Activated naive CD4-positive, alpha-beta T cell treated with anti-CD3 and anti-CD28 coated beads, Interleukin-2, amount 50 U/mL, for 16 hours (primary cell): Measurements from ENCODE around the gene MMP27.

ENCODE experiments used
- DNase-seq: peaks from one replicate; pipeline ENCODE4 v3.0.0-alpha.2; 2020

The MMP27 gene

DNA sequence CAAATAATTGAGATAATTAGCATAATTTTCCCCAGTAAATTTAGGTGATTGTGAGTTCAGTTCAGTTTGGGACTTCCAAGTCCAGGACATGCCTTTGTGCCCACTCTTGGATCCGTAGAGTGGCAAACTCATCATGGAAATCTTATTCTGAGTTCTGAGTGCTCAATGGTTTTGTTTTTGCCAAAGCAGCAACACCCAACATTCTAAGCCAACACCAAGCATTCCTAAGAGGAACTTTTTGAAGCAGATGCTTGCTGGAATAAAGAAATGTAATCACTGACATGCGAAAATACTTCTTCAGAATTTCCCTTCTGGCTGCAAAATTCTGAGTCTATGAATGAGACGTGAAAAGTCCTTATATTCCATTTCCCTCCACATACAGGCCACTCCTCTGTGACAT lies 10.4 kb downstream of the MMP27 start:
- DNase-seq = no peak

DNA sequence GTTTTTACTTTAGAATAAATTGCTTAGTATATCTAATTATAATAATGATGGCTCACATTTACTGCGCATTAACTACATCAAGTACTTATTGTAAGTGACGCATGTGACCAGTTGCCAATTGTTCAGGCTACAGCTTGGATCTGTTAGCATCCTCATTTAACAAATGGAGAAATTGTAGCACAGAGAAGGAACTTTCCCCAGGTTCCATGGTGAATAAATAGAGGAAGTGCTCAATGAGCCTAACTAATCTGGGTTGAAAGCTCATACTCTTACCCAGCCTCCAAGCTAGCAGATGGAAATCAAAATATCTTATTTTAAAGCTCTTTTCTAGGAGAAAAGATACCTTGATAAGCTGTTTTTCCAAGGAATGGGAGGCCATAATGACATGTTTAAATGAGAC lies 19.8 kb downstream of the MMP27 start:
- DNase-seq = no peak

DNA sequence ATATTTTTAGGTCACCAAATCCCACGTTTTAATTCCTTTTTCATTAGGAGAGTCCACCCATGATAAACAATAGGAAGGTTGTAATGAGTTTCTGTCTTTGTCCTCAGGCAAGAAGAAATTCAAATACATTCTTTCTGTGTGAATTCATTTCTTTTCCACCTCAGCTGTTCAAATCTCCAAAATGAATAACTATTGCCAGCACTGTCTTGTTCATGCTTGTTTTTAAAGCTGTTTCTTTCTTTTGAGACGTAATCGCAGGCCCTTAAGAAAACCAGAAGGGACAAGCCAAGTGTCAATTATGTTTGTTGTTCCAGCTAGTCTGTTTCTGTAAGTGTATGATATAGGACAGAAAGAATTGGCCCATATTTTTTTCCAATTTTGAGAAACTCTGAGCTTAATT lies 20.2 kb downstream of the MMP27 start:
- no peak for DNase-seq

DNA sequence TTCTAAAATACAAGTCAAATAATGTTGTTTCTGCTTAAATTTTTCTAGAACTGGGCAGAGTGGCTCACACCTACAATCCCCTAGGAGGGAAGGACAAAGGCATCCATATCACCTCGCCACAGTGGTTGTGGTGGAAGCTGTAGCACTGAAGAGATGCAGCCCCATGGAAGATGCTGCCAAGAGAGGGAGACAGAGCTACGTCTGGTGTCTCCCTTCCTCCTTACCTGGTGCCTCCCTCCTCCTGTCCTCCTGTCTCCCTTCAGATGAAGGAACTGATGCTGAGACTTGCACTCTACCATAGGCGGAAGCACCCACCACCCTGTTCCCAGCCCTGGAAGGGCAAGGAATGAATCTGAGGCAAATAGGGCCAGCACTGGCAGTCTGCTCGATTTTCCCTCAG lies 22.3 kb downstream of the MMP27 start:
- no peak for DNase-seq

DNA sequence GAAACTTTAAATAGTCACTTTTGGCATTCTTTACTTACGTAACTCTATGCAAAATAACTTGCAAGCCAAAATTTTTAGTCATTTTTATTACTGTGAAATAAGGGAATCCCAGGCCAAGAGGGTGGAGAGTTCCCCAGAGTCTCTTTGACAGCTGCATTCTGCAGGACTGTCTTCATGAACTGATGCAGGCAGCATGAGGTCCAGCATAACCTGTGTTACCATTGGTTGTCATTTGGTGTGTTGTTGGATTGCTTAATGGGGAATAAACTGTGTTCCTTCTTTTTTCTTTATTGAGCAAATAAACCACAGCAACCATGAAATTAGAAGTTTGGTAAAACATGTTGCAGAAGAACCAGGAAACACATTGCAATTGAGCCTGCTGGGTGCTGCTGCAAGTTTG lies 24.6 kb downstream of the MMP27 start:
- DNase-seq = no peak

DNA sequence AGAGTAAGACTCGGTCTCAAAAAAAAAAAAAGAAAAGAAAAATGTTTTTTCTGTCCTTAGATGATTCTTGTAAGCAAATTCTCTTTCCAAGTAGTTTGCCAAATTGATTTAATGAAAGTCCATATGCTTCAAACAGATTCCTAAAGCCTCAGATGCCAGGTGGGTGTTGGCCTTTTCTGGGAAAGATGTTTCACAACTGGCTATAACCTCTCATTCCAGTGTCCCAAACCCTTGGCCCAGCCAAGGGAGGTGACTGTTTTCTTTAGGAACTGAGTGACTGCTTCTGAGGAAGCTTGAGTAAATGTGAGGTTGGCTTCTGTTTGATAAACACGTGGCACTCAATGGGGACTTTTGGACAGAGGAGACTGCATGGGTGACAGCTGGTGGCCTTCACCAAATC lies 27.5 kb downstream of the MMP27 start:
- DNase-seq = no peak

DNA sequence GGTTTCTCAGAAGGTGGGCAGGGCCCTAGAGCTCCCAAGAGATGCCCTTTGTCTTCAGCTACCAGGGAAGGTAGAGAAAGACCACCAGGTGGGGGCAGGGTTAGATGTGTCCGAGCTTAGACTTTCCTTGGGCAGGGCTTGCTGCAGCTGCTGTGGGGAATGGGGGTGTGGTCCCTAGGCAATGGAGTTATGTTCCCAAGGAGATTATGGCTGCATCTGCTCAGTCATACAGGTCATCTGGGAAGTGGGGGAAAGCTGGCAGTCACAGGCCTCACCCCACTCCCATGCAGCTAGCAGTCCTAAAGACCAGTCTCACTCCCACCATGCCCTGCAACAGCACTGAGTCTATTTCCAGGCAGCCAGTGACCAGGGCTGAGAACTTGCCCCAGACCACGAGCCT lies 29.5 kb downstream of the MMP27 start:
- no peak for DNase-seq

DNA sequence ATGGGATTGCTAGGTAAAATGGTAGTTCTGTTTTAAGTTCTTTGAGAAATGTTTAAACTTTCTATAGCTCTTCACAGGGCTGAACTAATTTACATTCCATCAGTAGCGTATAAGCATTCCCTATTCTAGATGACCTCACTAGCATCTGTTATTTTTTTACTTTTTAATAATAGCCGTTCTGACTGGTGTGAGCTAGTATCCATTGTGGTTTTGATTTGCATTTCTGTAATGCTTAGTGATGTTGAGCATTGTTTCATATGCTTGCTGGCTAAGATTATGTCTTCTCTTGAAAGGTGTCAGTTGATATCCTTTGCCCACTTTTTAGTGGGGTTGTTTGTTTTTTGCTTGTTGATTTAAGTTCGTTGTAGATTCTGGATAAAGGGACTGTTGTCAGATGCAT lies 35.9 kb downstream of the MMP27 start:
- no peak for DNase-seq

DNA sequence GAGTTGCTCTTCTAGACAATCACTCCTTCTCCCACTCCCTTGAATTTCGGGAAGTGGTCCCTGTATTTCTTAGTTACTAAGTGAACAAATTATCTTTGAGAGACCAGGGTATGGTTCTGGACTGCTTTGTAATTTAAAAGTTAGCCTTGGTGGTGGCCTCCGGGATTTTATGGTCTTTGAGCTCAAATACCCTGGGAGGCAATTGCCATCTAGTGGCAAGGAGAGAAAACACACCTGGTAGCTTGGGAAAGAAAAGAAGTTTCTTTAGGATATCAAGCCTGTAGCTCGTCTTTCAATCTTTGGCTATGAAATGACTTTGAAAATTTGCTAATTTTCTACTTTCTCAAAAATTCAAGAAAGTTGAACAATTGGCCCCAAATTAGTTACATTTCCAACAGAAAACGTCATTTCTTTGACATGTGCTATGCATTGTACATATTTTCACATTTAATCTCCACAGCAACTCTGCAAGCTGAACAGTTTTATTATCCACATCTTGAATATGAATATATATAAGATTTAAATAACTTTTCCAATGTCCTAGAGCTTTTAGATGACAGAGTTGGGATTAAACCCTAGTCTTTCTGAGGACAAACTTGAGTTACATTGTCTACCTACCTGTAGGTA lies 39.1 kb downstream of the MMP27 start:
- DNase-seq = no peak

DNA sequence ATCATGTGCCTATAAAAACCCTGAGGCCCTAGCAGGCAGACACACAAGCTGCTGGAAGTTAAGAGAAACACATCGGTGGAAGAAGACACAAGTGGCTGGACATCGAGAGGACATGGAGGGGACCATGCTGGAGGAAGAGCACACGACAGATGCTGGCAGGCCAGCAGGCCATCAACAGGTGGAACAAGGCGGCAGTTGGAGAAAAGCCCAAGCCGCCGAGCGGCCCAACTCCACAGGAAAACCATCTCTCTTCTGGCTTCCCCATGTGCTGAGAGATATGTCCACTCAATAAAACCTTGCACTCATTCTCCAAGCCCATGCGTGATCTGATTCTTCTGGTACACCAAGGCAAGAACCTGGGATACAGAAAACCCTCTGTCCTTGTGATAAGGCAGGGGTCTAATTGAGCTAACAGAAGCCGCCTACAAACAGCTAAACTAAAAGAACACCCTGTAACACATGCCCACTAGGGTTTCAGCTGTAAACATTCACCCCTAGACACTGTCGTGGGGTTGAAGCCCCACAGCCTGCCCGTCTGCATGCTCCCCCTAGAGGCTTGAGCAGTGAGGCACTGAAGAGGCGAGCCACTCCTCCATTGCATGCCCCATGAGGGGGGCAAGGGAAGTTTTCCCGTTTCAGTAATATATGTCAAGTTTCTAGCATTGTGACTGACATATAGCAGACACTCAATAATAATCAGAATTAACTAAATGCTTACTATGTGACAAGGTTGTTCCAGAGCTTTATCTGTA lies 41.4 kb downstream of the MMP27 start:
- DNase-seq = no peak

DNA sequence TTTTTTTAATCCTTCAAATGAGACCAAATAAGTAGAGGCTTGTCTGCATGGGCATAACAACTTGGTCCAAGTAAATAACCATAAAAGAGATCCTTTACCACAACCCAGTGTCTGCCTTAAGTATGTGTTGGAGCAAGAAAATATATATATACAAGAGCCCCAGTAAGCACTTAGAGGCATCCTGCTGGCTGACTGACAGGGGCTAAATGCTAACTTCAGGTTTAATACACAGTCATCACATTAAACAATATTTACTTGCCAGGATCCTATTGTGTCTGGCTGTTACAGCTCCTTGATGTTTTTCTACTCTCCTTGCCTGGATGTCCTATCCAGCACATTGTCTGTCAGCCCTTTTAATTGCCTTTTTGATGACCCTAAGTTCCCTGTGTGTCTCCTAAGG lies 43.0 kb downstream of the MMP27 start:
- DNase-seq = no peak

DNA sequence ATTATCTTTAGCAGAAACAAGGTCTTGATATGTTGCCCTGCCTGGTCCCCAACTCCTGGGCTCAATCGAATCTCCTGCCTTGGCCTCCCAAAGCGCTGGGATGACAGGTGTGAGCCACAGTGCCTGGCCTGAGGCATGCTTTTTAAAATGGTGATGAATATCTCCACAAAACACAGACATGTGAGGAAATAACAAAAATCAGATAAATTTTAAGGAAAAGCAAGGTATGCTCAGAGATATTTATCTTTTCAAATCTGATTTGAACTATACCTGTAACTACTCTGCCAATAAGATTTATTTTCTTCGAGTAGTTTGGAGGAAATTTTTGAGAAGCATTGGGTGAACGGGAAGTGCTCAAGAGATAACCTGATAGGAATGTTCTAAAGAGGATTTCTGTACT lies 44.5 kb downstream of the MMP27 start:
- DNase-seq = no peak

DNA sequence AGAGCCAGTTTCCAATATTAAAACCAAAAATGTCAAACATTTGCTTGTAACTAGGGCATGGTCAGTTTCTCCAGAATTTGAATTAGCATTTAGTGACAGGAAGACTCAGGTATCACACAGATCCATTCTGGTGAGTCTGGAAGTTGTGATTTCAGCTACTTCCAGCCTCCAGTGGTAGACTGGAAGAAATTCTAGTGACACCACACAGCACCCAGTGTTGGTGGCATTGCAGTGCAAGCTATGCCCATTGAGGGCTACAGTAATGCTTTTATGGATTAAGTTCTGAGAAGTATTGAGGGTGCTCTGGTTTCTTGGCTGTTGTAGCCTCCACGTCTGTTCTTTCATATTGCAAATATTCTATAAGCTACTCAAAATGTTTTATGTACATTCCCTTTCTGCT lies 49.0 kb downstream of the MMP27 start:
- no peak for DNase-seq

DNA sequence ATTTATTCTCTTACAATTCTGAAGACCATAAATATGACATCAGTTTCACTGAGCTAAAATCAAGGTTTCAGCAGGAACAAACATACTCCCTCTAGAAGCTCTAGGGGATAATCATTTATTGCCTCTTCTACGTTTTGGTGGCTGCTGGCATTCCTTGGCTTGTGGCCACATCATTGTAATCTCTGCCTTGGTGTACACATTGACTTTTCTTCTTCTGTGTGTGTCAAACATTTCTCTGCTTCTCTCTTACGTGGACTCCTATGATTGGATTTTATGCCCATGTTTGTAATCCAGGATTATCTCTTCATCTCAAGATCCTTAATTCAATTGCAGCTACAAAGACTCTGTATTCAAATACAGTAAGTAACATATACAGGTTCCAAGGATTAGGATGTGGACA lies 50.0 kb downstream of the MMP27 start:
- DNase-seq = no peak

DNA sequence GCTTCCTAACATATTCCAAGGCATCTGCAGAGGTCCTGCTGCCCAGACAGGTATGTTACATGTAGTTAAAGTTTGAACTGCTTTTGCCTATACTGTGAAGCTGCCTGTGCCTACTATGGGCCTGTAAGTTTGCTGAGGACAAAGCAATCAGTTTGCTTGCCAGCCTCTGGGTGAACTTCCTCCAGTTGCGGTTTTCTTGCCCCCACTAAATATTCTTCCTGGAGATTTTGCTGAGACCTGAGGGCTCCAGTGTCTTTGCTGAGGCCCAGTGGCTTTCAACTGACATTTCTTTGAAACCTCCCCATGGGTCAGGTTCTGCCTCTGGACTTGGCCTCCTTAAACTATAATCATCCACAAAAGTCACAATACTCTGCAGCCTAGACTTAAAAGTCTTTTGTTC lies 50.8 kb downstream of the MMP27 start:
- no peak for DNase-seq

DNA sequence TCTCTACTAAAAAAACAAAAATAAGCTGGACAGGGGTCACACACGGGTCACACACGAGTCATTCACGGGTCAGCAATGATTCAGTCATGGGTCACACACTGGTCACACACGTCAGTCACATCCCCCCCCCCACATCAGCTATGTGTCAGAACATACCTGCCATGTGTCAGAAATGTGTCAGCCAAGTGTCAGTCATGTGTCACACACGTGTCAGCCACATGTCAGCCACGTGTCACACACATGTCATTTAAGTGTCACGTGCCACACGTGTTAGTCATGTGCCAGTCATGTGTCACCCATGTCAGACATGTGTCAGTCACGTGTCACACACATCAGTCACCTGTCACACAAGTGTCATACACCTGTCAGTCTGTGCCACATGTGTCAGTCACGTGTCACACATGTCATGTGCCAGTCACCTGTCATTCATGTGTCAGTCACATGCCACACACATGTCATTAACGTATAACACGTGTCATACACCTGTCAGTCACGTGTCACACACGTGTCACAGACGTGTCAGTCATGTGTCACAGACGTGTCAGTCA lies 51.8 kb downstream of the MMP27 start:
- DNase-seq = no peak

DNA sequence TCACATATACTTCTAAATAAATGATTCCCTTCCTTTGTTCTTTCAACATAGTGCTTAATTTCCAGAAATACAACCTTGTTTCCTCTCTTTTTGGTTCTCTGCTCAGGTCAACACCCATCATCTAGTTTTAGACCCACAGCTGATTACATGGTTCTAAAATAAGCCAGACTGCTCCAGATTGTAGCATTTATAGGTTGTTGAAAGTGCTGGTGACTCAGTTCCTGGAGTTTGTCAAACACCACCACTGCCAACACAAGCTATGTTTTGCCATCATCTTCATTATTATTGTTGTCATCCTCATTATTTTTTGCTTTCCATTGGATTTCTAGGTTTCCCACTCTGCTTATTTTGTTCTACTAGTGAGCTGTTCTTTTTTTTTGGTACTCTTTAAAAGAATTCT lies 58.1 kb downstream of the MMP27 start:
- DNase-seq = no peak

DNA sequence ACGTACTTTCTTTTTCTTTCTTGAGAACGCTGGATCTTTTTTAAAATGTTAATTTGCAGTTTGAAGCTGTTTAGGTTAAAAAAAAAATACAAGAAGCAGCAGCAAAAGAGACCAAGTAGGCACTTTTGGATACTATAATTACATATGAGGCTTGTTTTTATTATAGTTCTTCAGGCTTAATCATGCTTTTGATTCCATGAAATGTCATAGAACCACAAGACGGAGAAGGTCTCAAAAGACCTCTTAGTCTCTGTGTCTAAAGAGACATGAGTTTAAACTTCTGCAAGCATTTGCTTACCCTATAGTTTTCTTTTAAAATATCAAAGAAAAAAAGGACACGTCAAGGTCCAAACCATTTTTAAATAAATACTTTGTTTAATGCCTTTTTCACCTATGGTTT lies 61.6 kb downstream of the MMP27 start:
- DNase-seq = no peak
